VCaP (cell line): ENCODE results near the gene SH2D2A.
A peak's percentile ranks its signal among the peaks of the same experiment; 100 is the strongest.

Experiments
- H3K27ac ChIP-seq: fragments of 450-650 bp; 2 replicates; pipeline ENCODE4 v1.5.1; 2017
- CTCF ChIP-seq: fragments of 450-650 bp; conservative IDR thresholded peaks from 2 replicates; pipeline ENCODE4 v1.5.1; 2017; ENCODE audit warnings: mild to moderate bottlenecking, moderate library complexity

The SH2D2A gene

GRCh38 chr1:156797212-156797871 is 19.3 kb downstream of the SH2D2A start:
- no peak overlapping the region for H3K27ac ChIP-seq
- TF ChIP-seq CTCF, result peak; percentile 86

DNA sequence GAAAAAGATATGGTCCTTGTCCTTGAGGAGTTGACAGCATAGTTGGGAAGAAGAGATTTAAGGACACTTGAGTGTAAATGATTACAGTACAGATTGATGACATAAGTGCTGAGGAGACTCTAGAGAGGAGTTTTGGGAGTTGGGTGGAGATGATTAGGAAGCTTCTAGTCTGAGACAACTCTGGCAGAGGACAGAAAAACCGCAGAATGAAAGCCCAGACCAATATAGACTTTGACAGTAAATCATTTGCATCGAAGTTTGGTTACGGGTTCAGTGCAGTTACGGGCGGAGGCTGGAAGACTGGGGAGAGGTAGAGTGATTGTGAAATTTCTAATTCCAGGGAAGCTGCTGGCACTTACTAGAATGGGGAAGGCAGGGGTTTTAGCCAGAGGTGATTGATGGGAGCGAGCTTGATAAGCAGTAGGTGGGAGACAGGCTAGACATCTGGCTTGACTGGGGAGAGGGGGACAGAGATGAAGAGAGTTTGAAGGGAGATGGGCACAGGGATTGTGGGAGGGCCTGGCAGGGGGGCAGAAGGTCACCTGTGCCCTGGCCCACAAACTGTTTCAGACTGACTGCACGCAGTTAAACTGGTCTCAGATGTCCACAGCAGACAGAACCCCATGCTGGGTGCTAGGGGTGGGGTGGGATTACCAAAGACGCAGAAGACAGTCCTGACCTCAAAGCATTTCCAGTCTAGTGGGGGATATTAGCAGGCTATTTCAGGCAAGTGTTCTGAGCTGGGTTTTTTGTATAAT is 20.1 kb downstream of the SH2D2A start:
- no peak overlapping the region for H3K27ac ChIP-seq
- TF ChIP-seq CTCF, result no peak

DNA sequence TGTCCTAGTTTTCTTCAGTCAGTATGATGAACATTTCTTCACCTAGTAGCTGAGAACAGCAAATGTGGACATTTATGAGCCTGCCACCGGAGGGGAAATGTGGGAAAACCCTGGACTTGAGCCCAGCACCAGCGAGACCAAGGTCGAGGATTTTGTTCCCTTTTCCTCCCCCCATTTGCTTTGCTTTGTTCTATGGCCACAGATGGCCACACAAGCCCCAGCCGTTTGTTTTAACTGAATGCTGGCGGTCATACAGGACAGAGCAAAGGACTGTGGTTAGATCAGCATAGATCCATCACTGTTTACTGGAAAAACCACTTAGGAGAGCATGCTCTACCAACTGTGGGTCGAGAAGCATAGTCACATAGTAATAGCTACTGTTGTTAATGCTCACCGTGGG is 20.9 kb downstream of the SH2D2A start:
- TF ChIP-seq CTCF, result no peak
- no peak overlapping the region for H3K27ac ChIP-seq

DNA sequence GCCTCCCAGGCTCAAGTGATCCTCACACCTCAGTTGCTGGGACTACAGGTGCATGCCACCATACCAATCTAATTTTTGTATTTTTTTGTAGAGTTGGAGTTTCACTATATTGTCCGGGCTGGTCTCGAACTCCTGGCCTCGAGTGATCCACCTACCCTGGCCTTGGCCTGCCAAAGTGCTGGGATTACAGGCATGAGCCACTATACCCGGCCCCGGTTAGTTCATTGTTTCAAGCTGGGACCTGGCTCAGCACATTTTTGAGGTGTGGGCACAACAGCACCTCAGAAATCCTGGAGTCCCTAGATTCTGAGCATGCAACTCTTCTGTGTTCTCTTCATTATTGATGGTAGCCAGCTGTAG is 21.3 kb downstream of the SH2D2A start:
- H3K27ac ChIP-seq, result no peak overlapping the region
- no peak for TF ChIP-seq CTCF

- TF ChIP-seq CTCF, result no peak
- no peak overlapping the region for H3K27ac ChIP-seq
These were observed 21.9 kb downstream of the SH2D2A start for GRCh38 chr1:156794506-156795373.

DNA sequence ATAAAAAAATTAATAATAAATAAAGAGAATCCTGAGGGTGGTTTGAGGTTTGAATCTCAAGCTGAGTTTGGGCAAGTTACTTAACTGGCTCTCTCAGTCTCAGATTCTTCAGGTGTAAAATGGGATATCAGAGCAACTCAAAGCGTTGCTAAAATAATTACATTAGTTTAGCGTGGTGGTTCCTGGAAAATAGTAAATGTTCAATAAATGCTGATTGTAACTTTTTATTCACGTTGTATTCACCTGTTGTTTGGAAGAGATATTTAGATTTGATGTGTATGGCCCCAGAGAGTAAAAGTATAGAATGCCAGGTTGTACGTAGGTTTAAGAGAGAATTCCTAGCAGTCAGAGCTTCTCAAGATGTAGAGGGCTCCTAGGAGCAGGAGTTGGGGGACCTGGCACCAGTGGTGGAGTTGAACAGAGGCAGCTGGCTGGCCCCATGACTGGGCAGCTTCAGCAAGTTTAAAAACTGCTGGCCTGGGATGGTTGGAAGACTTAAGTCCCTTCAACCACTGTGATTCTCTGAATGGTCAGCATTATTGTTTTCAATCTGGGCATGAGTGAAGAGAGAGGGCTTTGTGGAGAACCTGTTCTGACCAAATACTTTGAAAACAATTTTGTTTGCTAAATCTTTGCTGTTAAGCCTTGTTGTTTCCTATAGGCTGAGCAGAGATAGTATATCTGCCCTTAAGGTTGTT is 26.9 kb downstream of the SH2D2A start:
- H3K27ac ChIP-seq, result no peak overlapping the region
- no peak for TF ChIP-seq CTCF

- no peak overlapping the region for H3K27ac ChIP-seq
- no peak for TF ChIP-seq CTCF
These were observed 28.5 kb downstream of the SH2D2A start for GRCh38 chr1:156788136-156788535.
